GM12872 (cell line): ENCODE measurements around the gene EVL.

Experiments
- TF ChIP-seq, protein P1 (sequence below): IDR thresholded peaks from 3 replicates; pipeline ENCODE4 v1.5.1; 2011; ENCODE audit warnings: low read depth, mild to moderate bottlenecking, low read length, moderate library complexity; ENCODE audit not compliant: insufficient read depth

Gene EVL

GRCh38 chr14:100148837-100149731 lies 83.9 kb downstream of the EVL start:
- TF ChIP-seq, protein P1, sequence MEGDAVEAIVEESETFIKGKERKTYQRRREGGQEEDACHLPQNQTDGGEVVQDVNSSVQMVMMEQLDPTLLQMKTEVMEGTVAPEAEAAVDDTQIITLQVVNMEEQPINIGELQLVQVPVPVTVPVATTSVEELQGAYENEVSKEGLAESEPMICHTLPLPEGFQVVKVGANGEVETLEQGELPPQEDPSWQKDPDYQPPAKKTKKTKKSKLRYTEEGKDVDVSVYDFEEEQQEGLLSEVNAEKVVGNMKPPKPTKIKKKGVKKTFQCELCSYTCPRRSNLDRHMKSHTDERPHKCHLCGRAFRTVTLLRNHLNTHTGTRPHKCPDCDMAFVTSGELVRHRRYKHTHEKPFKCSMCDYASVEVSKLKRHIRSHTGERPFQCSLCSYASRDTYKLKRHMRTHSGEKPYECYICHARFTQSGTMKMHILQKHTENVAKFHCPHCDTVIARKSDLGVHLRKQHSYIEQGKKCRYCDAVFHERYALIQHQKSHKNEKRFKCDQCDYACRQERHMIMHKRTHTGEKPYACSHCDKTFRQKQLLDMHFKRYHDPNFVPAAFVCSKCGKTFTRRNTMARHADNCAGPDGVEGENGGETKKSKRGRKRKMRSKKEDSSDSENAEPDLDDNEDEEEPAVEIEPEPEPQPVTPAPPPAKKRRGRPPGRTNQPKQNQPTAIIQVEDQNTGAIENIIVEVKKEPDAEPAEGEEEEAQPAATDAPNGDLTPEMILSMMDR: no peak

DNA sequence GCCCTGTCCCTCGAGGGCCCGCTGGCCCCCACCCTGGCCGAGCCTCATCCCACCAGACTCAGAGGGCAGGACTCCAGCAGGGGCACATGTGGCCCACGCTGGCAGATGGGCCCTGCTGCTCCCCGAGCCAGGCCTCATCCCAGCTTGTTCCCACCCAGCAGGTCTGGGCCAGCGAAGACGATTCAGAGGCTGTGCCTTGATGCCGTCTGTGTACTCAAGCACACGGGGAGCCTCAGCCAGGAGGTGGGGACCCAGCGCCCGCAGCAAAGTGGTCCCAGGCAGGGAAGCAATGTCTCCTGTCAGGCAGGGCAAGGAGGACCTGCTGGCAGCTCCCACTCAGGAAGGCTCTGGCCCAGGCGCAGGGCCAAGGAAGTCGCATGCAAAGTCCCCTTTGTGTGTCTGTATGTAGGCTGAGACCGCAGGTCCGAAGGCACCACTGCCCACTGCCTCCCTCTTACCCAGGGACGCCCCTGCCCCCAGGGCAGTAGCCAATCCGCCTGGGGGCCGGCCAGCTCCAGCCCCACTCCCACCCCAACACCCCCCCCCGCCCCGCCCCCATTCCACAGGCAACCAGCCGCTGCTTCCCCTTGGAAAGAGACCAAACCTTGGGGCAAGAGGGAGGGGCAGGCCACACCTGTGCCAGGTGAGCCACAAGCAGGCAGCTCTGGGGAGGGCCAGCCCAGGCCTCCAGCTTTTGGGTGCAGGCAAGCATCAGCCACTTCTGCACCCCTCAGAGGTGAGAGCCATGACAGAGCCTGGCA lies 84.8 kb downstream of the EVL start:
- TF ChIP-seq, protein P1: no peak

GRCh38 chr14:100150932-100151587 lies 85.8 kb downstream of the EVL start:
- TF ChIP-seq, protein P1: no peak

GRCh38 chr14:100152091-100152490 lies 86.9 kb downstream of the EVL start:
- TF ChIP-seq, protein P1: no peak

DNA sequence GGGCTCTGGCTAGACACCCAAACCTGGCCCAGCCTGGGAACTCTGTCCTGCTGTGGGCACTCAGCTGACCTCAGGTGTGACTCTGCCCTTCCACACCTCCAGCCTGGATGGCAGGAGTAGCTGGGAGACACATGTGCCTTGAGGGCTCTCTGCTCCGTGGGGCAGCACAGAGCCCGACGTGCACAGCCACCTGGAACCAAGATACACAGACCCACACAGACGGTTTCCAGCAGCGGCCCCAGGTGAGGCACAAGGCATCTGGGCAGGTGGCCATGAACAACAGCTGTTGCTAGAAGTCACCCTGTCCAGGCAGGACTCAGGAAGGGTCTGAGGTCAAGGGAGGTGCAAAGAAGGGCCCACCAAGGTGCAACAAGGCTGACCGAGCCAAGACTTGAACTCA lies 88.3 kb downstream of the EVL start:
- TF ChIP-seq, protein P1: no peak

DNA sequence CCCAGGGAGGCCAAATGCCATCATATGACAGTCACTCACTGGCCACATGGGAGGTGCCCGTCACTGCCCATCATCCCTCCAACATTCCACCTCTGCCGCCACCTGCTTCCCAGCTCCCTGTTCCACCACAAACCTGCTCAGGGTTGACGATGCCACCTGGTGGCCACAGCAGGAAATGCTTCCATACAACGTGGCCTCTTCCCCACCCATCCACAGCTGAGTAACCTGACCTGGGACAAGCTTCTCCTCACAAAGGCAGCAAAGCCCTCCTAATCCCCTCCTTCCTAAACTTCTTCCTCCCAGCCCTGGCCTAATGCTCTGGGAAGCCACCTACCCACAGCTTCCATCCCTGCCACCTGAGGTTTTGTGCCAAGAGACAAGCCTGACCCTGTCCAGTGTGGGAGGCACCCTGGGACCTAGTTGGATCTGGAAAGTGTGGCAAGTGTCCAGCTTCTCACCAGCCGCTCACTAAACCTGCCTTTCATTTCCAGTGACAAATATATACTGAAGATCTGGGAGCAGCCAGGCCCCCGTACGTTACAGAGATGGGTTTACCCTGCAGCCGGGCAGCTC lies 89.9 kb downstream of the EVL start:
- TF ChIP-seq, protein P1: peak; percentile 75
